SK-N-SH treated with all-trans-retinoic acid at 6 μM for 48 hours (cell line): ENCODE results near the gene MRPS34.

Source experiments
- ATAC-seq: fragments of 200-7000 bp; cut with Tn5 transposase; 3 replicates; pipeline ENCODE4 v1.9.1; 2020; ENCODE audit warnings: mild to moderate bottlenecking, moderate library complexity
- BACH2 ChIP-seq: fragments of 250-450 bp; sonication (Bioruptor Pico); IDR thresholded peaks from 2 replicates; pipeline ENCODE4 v1.9.0; 2021; ENCODE audit warnings: mild to moderate bottlenecking, borderline replicate concordance
- CREB5 ChIP-seq: fragments of 250-450 bp; sonication (Bioruptor Pico); IDR thresholded peaks from 2 replicates; pipeline ENCODE4 v1.5.1; 2020; ENCODE audit warnings: low read depth, mild to moderate bottlenecking, moderate library complexity
- CSDC2 ChIP-seq: fragments of 250-450 bp; sonication (Bioruptor Pico); IDR thresholded peaks from 2 replicates; pipeline ENCODE4 v1.5.0; 2020; ENCODE audit warnings: mild to moderate bottlenecking, moderate library complexity
- GLIS3 ChIP-seq: fragments of 250-450 bp; sonication (Bioruptor Pico); IDR thresholded peaks from 2 replicates; pipeline ENCODE4 v1.5.0; 2020; ENCODE audit warnings: mild to moderate bottlenecking, moderate library complexity
- ISL1 ChIP-seq: fragments of 250-450 bp; sonication (Bioruptor Pico); IDR thresholded peaks from 2 replicates; pipeline ENCODE4 v2.1.2; 2022; ENCODE audit warnings: mild to moderate bottlenecking, moderate library complexity
- OSR1 ChIP-seq: fragments of 250-450 bp; sonication (Bioruptor Pico); IDR thresholded peaks from 2 replicates; pipeline ENCODE4 v1.8.0; 2022; ENCODE audit warnings: moderate library complexity, mild to moderate bottlenecking, inconsistent platforms
- POU6F1 ChIP-seq: fragments of 250-450 bp; sonication (Bioruptor Pico); IDR thresholded peaks from 2 replicates; pipeline ENCODE4 v1.8.0; 2021; ENCODE audit warnings: low read depth, mild to moderate bottlenecking, moderate library complexity, borderline replicate concordance
- PPARA ChIP-seq: fragments of 250-450 bp; sonication (Bioruptor Pico); IDR thresholded peaks from 2 replicates; pipeline ENCODE4 v1.5.0; 2020; ENCODE audit warnings: mild to moderate bottlenecking, borderline replicate concordance
- RARB ChIP-seq: fragments of 250-450 bp; sonication (Bioruptor Pico); IDR thresholded peaks from 2 replicates; pipeline ENCODE4 v1.8.0; 2021; ENCODE audit warnings: mild to moderate bottlenecking, moderate library complexity
- SNAI2 ChIP-seq: fragments of 250-450 bp; sonication (Bioruptor Pico); IDR thresholded peaks from 2 replicates; pipeline ENCODE4 v1.5.0; 2020; ENCODE audit warnings: mild to moderate bottlenecking, moderate library complexity
- ZC3H10 ChIP-seq: fragments of 250-450 bp; sonication (Bioruptor Pico); IDR thresholded peaks from 2 replicates; pipeline ENCODE4 v1.5.1; 2021; ENCODE audit warnings: mild to moderate bottlenecking, moderate library complexity
- ZNF565 ChIP-seq: fragments of 450-650 bp; formaldehyde crosslinking; conservative IDR thresholded peaks from 2 replicates; pipeline ENCODE4 v1.5.0; 2020; ENCODE audit warnings: low read depth, mild to moderate bottlenecking, moderate library complexity
- ZNF70 ChIP-seq: fragments of 450-650 bp; formaldehyde crosslinking; IDR thresholded peaks from 2 replicates; pipeline ENCODE4 v1.5.0; 2020; ENCODE audit warnings: mild to moderate bottlenecking, moderate library complexity
- ZNF8 ChIP-seq: fragments of 450-650 bp; formaldehyde crosslinking; IDR thresholded peaks from 2 replicates; pipeline ENCODE4 v1.5.0; 2020; ENCODE audit warnings: mild to moderate bottlenecking, moderate library complexity
- TF ChIP-seq, protein P1 (sequence below): fragments of 250-450 bp; sonication (Bioruptor Pico); IDR thresholded peaks from 2 replicates; pipeline ENCODE4 v1.5.0; 2020; ENCODE audit warnings: mild to moderate bottlenecking, moderate library complexity
- TF ChIP-seq, protein P2 (sequence below): fragments of 250-450 bp; sonication (Bioruptor Pico); IDR thresholded peaks from 2 replicates; pipeline ENCODE4 v1.5.1; 2021; ENCODE audit warnings: mild to moderate bottlenecking, moderate library complexity
- TF ChIP-seq, protein P3 (sequence below): fragments of 250-450 bp; sonication (Bioruptor Pico); IDR thresholded peaks from 2 replicates; pipeline ENCODE4 v1.8.0; 2020; ENCODE audit warnings: mild to moderate bottlenecking, moderate library complexity, borderline replicate concordance

MRPS34 gene

DNA sequence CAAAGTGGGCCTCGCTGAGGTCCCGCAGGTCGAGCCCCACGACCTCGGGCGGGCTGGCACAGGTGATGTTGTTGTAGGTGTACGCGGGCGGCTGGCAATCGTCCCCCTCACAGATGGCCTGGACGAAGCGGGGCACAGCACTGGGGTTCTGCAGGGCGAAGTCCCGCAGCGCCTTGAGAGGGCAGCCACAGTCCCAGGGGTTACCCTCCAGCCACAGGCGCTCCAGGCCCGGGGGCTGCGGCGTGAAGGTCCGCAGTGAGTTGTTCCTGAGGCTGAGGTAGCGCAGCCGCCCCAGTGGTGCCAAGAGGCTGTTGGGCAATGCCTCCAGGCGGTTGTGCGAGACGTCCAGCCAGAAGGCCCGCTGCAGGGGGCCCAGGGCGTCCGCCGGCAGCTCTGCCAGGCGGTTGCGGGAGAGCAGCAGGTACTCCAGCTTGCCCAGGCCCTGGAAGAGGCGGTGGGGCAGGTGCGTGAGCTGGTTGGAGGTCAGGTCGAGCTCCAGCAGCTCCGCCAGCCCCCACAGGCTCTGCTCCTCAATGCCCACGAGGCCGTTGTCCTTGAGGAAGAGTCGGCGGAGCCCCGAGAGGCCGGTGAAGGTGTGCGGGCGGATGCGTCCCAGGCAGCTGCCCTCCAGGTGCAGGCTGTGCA is 17.8 kb upstream of the MRPS34 start (continued):
- TF ChIP-seq, protein P1, sequence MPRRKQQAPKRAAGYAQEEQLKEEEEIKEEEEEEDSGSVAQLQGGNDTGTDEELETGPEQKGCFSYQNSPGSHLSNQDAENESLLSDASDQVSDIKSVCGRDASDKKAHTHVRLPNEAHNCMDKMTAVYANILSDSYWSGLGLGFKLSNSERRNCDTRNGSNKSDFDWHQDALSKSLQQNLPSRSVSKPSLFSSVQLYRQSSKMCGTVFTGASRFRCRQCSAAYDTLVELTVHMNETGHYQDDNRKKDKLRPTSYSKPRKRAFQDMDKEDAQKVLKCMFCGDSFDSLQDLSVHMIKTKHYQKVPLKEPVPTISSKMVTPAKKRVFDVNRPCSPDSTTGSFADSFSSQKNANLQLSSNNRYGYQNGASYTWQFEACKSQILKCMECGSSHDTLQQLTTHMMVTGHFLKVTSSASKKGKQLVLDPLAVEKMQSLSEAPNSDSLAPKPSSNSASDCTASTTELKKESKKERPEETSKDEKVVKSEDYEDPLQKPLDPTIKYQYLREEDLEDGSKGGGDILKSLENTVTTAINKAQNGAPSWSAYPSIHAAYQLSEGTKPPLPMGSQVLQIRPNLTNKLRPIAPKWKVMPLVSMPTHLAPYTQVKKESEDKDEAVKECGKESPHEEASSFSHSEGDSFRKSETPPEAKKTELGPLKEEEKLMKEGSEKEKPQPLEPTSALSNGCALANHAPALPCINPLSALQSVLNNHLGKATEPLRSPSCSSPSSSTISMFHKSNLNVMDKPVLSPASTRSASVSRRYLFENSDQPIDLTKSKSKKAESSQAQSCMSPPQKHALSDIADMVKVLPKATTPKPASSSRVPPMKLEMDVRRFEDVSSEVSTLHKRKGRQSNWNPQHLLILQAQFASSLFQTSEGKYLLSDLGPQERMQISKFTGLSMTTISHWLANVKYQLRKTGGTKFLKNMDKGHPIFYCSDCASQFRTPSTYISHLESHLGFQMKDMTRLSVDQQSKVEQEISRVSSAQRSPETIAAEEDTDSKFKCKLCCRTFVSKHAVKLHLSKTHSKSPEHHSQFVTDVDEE (CRISPR knock-in tag) = no peak
- TF ChIP-seq ZC3H10 (CRISPR knock-in tag) = no peak
- TF ChIP-seq ZNF8 (CRISPR knock-in tag) = no peak

DNA sequence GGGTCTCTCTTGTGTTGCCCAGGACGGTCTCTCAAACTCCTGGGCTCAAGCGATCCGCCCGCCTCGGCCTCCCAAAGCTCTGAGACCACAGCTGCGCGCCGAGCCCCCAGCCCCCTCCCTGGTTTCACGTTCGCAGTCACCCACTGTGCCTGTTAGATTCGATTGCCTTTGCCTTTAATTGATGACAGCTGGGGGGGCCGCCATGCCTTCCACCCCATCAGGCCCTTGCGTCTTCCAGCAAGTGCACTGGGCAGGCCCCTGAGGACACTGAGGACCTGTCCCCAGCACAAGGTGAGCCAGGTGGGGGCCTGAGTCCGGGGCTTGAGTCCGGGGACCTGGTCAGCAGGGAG is 17.3 kb upstream of the MRPS34 start:
- no peak for ATAC-seq
- no peak for TF ChIP-seq GLIS3 (CRISPR knock-in tag)
- no peak for TF ChIP-seq CREB5 (CRISPR knock-in tag)
- no peak for TF ChIP-seq CSDC2 (CRISPR knock-in tag)
- no peak for TF ChIP-seq ISL1 (CRISPR knock-in tag)
- TF ChIP-seq ZNF565 (CRISPR knock-in tag) = no peak

DNA sequence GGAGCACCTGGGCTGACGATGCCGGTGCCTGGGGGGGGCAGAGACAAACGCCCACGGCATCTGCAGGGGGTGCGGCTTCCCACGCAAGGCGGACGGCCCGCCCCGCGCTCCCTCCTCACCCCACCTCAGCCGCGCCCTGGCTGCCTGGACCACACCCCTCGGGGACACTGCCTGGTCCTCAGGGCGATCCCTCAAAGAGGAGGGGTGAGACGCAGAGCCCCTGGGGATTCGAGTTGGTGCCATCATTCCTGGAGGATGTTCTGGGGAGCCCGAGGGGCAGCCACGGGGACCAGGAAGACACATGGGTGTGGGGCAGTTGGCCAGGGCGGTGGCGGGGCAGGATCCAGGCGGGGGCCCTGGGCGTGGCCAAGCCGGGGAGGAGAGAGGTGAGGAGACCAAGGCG is 16.7 kb upstream of the MRPS34 start:
- no peak for ATAC-seq
- TF ChIP-seq CSDC2 (CRISPR knock-in tag) (no peak), ISL1 (CRISPR knock-in tag) (no peak), BACH2 (CRISPR knock-in tag) (no peak), ZNF70 (CRISPR knock-in tag) (no peak), POU6F1 (CRISPR knock-in tag) (no peak), CREB5 (CRISPR knock-in tag) (no peak), PPARA (CRISPR knock-in tag) (no peak), SNAI2 (CRISPR knock-in tag) (no peak), RARB (no peak), GLIS3 (CRISPR knock-in tag) (no peak), OSR1 (CRISPR knock-in tag) (no peak)
- TF ChIP-seq, protein P2, sequence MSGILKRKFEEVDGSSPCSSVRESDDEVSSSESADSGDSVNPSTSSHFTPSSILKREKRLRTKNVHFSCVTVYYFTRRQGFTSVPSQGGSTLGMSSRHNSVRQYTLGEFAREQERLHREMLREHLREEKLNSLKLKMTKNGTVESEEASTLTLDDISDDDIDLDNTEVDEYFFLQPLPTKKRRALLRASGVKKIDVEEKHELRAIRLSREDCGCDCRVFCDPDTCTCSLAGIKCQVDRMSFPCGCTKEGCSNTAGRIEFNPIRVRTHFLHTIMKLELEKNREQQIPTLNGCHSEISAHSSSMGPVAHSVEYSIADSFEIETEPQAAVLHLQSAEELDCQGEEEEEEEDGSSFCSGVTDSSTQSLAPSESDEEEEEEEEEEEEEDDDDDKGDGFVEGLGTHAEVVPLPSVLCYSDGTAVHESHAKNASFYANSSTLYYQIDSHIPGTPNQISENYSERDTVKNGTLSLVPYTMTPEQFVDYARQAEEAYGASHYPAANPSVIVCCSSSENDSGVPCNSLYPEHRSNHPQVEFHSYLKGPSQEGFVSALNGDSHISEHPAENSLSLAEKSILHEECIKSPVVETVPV (CRISPR knock-in tag) = no peak
- TF ChIP-seq, protein P1 (CRISPR knock-in tag) = no peak
- TF ChIP-seq, protein P3, sequence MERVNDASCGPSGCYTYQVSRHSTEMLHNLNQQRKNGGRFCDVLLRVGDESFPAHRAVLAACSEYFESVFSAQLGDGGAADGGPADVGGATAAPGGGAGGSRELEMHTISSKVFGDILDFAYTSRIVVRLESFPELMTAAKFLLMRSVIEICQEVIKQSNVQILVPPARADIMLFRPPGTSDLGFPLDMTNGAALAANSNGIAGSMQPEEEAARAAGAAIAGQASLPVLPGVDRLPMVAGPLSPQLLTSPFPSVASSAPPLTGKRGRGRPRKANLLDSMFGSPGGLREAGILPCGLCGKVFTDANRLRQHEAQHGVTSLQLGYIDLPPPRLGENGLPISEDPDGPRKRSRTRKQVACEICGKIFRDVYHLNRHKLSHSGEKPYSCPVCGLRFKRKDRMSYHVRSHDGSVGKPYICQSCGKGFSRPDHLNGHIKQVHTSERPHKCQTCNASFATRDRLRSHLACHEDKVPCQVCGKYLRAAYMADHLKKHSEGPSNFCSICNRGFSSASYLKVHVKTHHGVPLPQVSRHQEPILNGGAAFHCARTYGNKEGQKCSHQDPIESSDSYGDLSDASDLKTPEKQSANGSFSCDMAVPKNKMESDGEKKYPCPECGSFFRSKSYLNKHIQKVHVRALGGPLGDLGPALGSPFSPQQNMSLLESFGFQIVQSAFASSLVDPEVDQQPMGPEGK = no peak
